BE2C (cell line): Measurements from ENCODE around the gene LY86.

ENCODE experiments used
- DNase-seq: peaks from one replicate; pipeline ENCODE4 v3.0.0-alpha.2; 2020
- H3K27me3 ChIP-seq: fragments of 250-450 bp; sonication (Bioruptor Pico); 2 replicates; pipeline ENCODE4 v1.5.1; 2020; ENCODE audit warnings: mild to moderate bottlenecking
- H3K36me3 ChIP-seq: fragments of 250-450 bp; sonication (Bioruptor Pico); 2 replicates; pipeline ENCODE4 v1.5.1; 2020; ENCODE audit warnings: mild to moderate bottlenecking
- H3K4me1 ChIP-seq: fragments of 250-450 bp; sonication (Bioruptor Pico); 2 replicates; pipeline ENCODE4 v1.5.1; 2020
- H3K4me3 ChIP-seq: 2 replicates; pipeline ENCODE4 v1.5.1; 2011; ENCODE audit warnings: low read depth, low read length
- H3K9me3 ChIP-seq: fragments of 250-450 bp; sonication (Bioruptor Pico); 2 replicates; pipeline ENCODE4 v1.5.1; 2020
- CTCF ChIP-seq: IDR thresholded peaks from 2 replicates; pipeline ENCODE4 v1.5.1; 2012; ENCODE audit warnings: mild to moderate bottlenecking, low read depth, low read length

Gene LY86

GRCh38 chr6:6678811-6679210, 90.3 kb downstream of the LY86 start:
- Histone ChIP-seq H3K4me1 (peaks cover 4% of the 10 kb centered on the region; the same call in 1 of the 2 replicates), H3K27me3 (no peaks in the 10 kb centered on the region), H3K36me3 (no peaks in the 10 kb centered on the region), H3K9me3 (no peaks in the 10 kb centered on the region), H3K4me3 (no peak overlapping the region)
- no peak for TF ChIP-seq CTCF
- no peak for DNase-seq

GRCh38 chr6:6679633-6680032, 91.1 kb downstream of the LY86 start:
- no peak for TF ChIP-seq CTCF
- H3K36me3 ChIP-seq, result no peaks in the 10 kb centered on the region
- no peaks in the 10 kb centered on the region for H3K27me3 ChIP-seq
- no peaks in the 10 kb centered on the region for H3K9me3 ChIP-seq
- H3K4me3 ChIP-seq, result no peak overlapping the region
- no peak for DNase-seq
- H3K4me1 ChIP-seq, result peaks cover 12% of the 10 kb centered on the region

- H3K9me3 ChIP-seq, result no peaks in the 10 kb centered on the region
- DNase-seq, result no peak
- no peak overlapping the region for H3K4me3 ChIP-seq
- no peaks in the 10 kb centered on the region for H3K27me3 ChIP-seq
- TF ChIP-seq CTCF, result no peak
- H3K4me1 ChIP-seq, result peaks cover 13% of the 10 kb centered on the region
- H3K36me3 ChIP-seq, result no peaks in the 10 kb centered on the region
Measured at GRCh38 chr6:6680526-6680925, 92.0 kb downstream of the LY86 start.

GRCh38 chr6:6681075-6681849, 92.7 kb downstream of the LY86 start:
- no peaks in the 10 kb centered on the region for H3K27me3 ChIP-seq
- H3K9me3 ChIP-seq, result no peaks in the 10 kb centered on the region
- no peak for DNase-seq
- H3K4me1 ChIP-seq, result peaks cover 13% of the 10 kb centered on the region
- no peak for TF ChIP-seq CTCF
- no peaks in the 10 kb centered on the region for H3K36me3 ChIP-seq
- H3K4me3 ChIP-seq, result no peak overlapping the region

GRCh38 chr6:6682225-6682624, 93.7 kb downstream of the LY86 start:
- TF ChIP-seq CTCF, result no peak
- H3K36me3 ChIP-seq, result no peaks in the 10 kb centered on the region
- no peaks in the 10 kb centered on the region for H3K9me3 ChIP-seq
- no peaks in the 10 kb centered on the region for H3K27me3 ChIP-seq
- H3K4me3 ChIP-seq, result no peak overlapping the region
- no peak for DNase-seq
- peaks cover 14% of the 10 kb centered on the region for H3K4me1 ChIP-seq
